Astrocyte (in vitro differentiated cells and primary cell): ENCODE data around the gene ZNRF2. TPM values are rescaled to one million over a fixed set of nuclear protein-coding genes. Genes with fewer than 3 reads are reported as not detected.

ENCODE experiments used
- DNase-seq: peaks from one replicate; pipeline ENCODE4 v3.0.0-alpha.2; 2010; ENCODE audit warnings: low read depth
- FAIRE-seq: peaks from 2 replicates; lab custom pipeline; 2011; peaks lifted over from hg19 to GRCh38; lab: Jason Lieb, UNC
- H2AFZ ChIP-seq: 2 replicates; pipeline ENCODE4 v1.6.0; 2012; ENCODE audit warnings: low read depth, low read length, inconsistent platforms
- H3K27ac ChIP-seq: 2 replicates; pipeline ENCODE4 v1.5.1; 2011; ENCODE audit warnings: low read depth, low read length, inconsistent platforms
- H3K27me3 ChIP-seq: 2 replicates; pipeline ENCODE4 v1.6.0; 2011; ENCODE audit warnings: low read length, inconsistent platforms; ENCODE audit not compliant: insufficient read depth
- H3K36me3 ChIP-seq: 2 replicates; pipeline ENCODE4 v1.5.1; 2011; ENCODE audit warnings: low read length, inconsistent platforms; ENCODE audit not compliant: insufficient read depth
- H3K4me1 ChIP-seq: 2 replicates; pipeline ENCODE4 v1.5.1; 2011; ENCODE audit warnings: low read length, inconsistent platforms; ENCODE audit not compliant: insufficient read depth
- H3K4me2 ChIP-seq: 2 replicates; pipeline ENCODE4 v1.6.0; 2012; ENCODE audit warnings: low read length, inconsistent platforms
- H3K4me3 ChIP-seq: 2 replicates; pipeline ENCODE4 v1.5.1; 2011; ENCODE audit warnings: low read depth, mild to moderate bottlenecking, low read length, inconsistent platforms; ENCODE audit not compliant: insufficient read depth
- H3K79me2 ChIP-seq: 2 replicates; pipeline ENCODE4 v1.6.0; 2012; ENCODE audit warnings: mild to moderate bottlenecking, low read length, inconsistent platforms; ENCODE audit not compliant: insufficient read depth
- H3K9ac ChIP-seq: 2 replicates; pipeline ENCODE4 v1.6.0; 2012; ENCODE audit warnings: mild to moderate bottlenecking, low read length, inconsistent platforms
- H3K9me3 ChIP-seq: 2 replicates; pipeline ENCODE4 v1.5.1; 2012; ENCODE audit warnings: low read depth, mild to moderate bottlenecking, low read length, inconsistent platforms; ENCODE audit not compliant: insufficient read depth
- H4K20me1 ChIP-seq: 2 replicates; pipeline ENCODE4 v1.6.0; 2012; ENCODE audit warnings: low read length, inconsistent platforms; ENCODE audit not compliant: insufficient read depth
- H3K27ac Mint-ChIP-seq: one replicate; pipeline ENCODE4 v1.8.0; 2021; ENCODE audit warnings: mild to moderate bottlenecking, mixed read lengths; ENCODE audit not compliant: unreplicated experiment
- H3K27me3 Mint-ChIP-seq: one replicate; pipeline ENCODE4 v1.8.0; 2021; ENCODE audit warnings: low read depth, mixed read lengths; ENCODE audit not compliant: unreplicated experiment
- H3K36me3 Mint-ChIP-seq: one replicate; pipeline ENCODE4 v1.8.0; 2021; ENCODE audit warnings: low read depth, mixed read lengths; ENCODE audit not compliant: unreplicated experiment
- H3K4me1 Mint-ChIP-seq: one replicate; pipeline ENCODE4 v1.8.0; 2021; ENCODE audit warnings: low read depth, mixed read lengths; ENCODE audit not compliant: unreplicated experiment
- H3K4me3 Mint-ChIP-seq: one replicate; pipeline ENCODE4 v1.8.0; 2021; ENCODE audit warnings: mild to moderate bottlenecking, moderate library complexity, mixed read lengths; ENCODE audit not compliant: unreplicated experiment
- H3K9me3 Mint-ChIP-seq: one replicate; pipeline ENCODE4 v1.8.0; 2021; ENCODE audit warnings: mild to moderate bottlenecking, mixed read lengths; ENCODE audit not compliant: unreplicated experiment
- CTCF ChIP-seq: IDR thresholded peaks from 2 replicates; pipeline ENCODE4 v1.5.1; 2011; ENCODE audit warnings: low read depth, mild to moderate bottlenecking, inconsistent platforms, low read length, moderate library complexity; ENCODE audit not compliant: insufficient read depth
- EZH2 ChIP-seq: IDR thresholded peaks from 2 replicates; pipeline ENCODE4 v1.6.1; 2012; ENCODE audit warnings: mild to moderate bottlenecking, low read length, inconsistent platforms; ENCODE audit not compliant: insufficient read depth
- total RNA-seq: library from RNA; stranded (reverse); gene quantifications from 2 replicates; pipeline ENCODE4 v1.2.1, GENCODE V29; 2021

ZNRF2 gene
- total RNA-seq, 1 donor from 2014 or later: 9.9 TPM

DNA sequence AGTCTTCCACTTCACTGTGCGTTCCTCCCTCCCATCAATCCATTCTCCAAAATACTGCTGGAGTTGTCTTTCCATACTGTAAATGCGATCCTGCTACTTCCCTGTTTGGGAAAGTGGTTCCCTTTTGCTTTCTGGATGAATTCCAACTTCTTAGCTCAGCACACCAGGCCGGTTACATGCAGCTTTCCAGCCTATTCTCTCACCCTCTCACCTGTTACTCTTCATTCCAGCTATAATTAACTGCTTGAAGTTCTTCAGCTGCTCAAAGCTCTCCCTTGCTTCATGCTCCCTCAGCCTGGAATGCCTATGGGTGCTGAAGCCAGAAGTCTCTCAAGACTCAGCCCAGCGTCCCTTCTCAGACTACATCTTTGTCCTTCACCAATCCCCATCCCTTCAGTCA, 6.0 kb upstream of the ZNRF2 start:
- Mint-ChIP-seq H3K27ac (no peak overlapping the region), H3K4me3 (no peak overlapping the region), H3K4me1 (no peaks in the 10 kb centered on the region), H3K9me3 (no peaks in the 10 kb centered on the region), H3K36me3 (no peaks in the 10 kb centered on the region), H3K27me3 (peaks cover 11% of the 10 kb centered on the region)
- no peak overlapping the region for H2AFZ ChIP-seq
- H3K9ac ChIP-seq: no peak overlapping the region
- no peak for TF ChIP-seq CTCF
- no peak for TF ChIP-seq EZH2
- H3K27me3 ChIP-seq: no peaks in the 10 kb centered on the region
- H3K4me3 ChIP-seq: no peak overlapping the region
- FAIRE-seq: no peak
- H3K79me2 ChIP-seq: no peaks in the 10 kb centered on the region
- no peak for DNase-seq
- H3K27ac ChIP-seq: no peak overlapping the region
- H3K36me3 ChIP-seq: no peaks in the 10 kb centered on the region
- no peaks in the 10 kb centered on the region for H3K9me3 ChIP-seq
- H3K4me2 ChIP-seq: no peak overlapping the region
- H3K4me1 ChIP-seq: no peaks in the 10 kb centered on the region
- H4K20me1 ChIP-seq: no peaks in the 10 kb centered on the region

GRCh38 chr7:30278849-30279652, 5.3 kb upstream of the ZNRF2 start:
- no peak overlapping the region for H3K4me3 ChIP-seq
- H4K20me1 ChIP-seq: no peaks in the 10 kb centered on the region
- no peak overlapping the region for H3K27ac Mint-ChIP-seq
- H3K36me3 Mint-ChIP-seq: no peaks in the 10 kb centered on the region
- peaks cover 2% of the 10 kb centered on the region for H3K4me1 Mint-ChIP-seq
- DNase-seq (no peak), FAIRE-seq (no peak)
- no peaks in the 10 kb centered on the region for H3K4me1 ChIP-seq
- H3K9me3 ChIP-seq: no peaks in the 10 kb centered on the region
- no peaks in the 10 kb centered on the region for H3K36me3 ChIP-seq
- H3K79me2 ChIP-seq: no peaks in the 10 kb centered on the region
- no peak overlapping the region for H3K9ac ChIP-seq
- TF ChIP-seq CTCF (no peak), EZH2 (no peak)
- H2AFZ ChIP-seq: no peak overlapping the region
- no peaks in the 10 kb centered on the region for H3K27me3 ChIP-seq
- no peak overlapping the region for H3K4me2 ChIP-seq
- H3K9me3 Mint-ChIP-seq: no peaks in the 10 kb centered on the region
- H3K4me3 Mint-ChIP-seq: no peak overlapping the region
- no peak overlapping the region for H3K27ac ChIP-seq
- H3K27me3 Mint-ChIP-seq: peaks cover 11% of the 10 kb centered on the region

DNA sequence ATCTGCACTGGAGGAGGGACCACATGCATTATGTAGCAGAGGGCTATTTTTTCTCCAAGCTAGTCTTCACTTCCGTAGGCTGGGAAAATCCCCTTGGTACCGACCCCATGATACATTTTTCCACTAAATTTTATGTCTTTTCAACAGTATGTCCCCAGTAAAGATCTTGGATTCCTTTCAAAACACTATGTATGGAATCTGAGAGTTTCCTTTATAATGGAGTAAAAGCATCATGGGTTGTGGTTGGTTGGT, 4.8 kb upstream of the ZNRF2 start:
- DNase-seq: no peak
- no peaks in the 10 kb centered on the region for H3K4me1 ChIP-seq
- H3K27ac ChIP-seq: no peak overlapping the region
- H3K79me2 ChIP-seq: no peaks in the 10 kb centered on the region
- no peak overlapping the region for H3K4me2 ChIP-seq
- H3K36me3 ChIP-seq: no peaks in the 10 kb centered on the region
- no peak for FAIRE-seq
- no peak overlapping the region for H3K4me3 ChIP-seq
- Mint-ChIP-seq H3K4me1 (peaks cover 3% of the 10 kb centered on the region), H3K27me3 (peaks cover 11% of the 10 kb centered on the region), H3K27ac (no peak overlapping the region), H3K4me3 (no peak overlapping the region), H3K36me3 (no peaks in the 10 kb centered on the region), H3K9me3 (no peaks in the 10 kb centered on the region)
- H4K20me1 ChIP-seq: no peaks in the 10 kb centered on the region
- no peak for TF ChIP-seq CTCF
- TF ChIP-seq EZH2: no peak
- no peak overlapping the region for H3K9ac ChIP-seq
- H3K9me3 ChIP-seq: no peaks in the 10 kb centered on the region
- no peak overlapping the region for H2AFZ ChIP-seq
- H3K27me3 ChIP-seq: no peaks in the 10 kb centered on the region
